Stimulated activated CD8-positive, alpha-beta memory T cell treated with anti-CD3 and anti-CD28 coated beads, Interleukin-2, amount 100 ng/mL, for 48 hours (primary cell): Measurements from ENCODE around the gene SELENOS.
A peak's percentile ranks its signal among the peaks of the same experiment; 100 is the strongest.

Source experiments
- DNase-seq, 2 donors: peaks; one replicate each; pipeline ENCODE4 v3.0.0-alpha.2; 2020; ENCODE audit warnings: low read depth in 2 of 2

Gene SELENOS, protein sequence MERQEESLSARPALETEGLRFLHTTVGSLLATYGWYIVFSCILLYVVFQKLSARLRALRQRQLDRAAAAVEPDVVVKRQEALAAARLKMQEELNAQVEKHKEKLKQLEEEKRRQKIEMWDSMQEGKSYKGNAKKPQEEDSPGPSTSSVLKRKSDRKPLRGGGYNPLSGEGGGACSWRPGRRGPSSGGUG

DNA sequence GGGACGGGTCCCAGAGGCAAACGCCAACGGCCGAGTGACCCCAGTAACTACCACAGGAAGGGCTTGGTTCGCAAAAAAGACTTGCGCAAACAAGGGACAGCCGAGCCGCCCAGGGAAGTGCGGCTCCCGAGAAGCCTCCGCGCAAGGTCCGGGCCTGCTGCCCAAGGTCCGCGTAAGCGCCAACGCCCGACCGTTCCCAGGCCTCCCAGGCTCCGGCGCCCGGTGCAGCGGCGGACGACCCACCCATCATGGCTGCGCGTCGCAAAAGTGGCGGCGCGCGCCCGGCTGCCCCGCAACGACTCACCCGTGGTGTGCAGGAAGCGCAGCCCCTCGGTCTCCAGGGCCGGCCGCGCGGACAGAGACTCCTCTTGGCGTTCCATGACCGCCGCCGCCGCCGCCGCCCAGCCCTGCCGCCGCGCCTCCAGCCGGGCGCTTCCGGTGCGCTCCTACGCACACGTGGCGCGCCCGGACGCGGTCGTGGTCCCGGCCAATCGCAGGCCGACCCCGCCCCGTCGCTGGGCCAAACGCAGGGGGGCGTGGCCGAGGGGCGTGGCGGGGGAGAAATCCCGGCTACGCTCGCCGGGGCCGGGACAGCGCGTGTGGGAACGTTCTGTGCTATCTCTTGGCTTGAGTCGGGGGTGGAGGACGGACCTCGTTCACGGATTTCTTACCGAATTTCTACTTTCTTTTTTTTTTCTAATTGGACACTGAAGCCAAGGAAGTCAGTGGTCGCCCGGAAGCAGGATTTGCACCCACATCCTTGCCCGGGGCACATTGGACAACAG is at the start of gene SELENOS:
TSS of gene SELENOS (minus strand) at position 448 of the 785 bp plus-strand sequence. CDS start at position 380, 68 bp downstream.
- DNase-seq, result peak; percentile 80 to 91

GRCh38 chr15:101326462-101327146 is 49.3 kb upstream of the SELENOS start:
- no peak for DNase-seq

DNA sequence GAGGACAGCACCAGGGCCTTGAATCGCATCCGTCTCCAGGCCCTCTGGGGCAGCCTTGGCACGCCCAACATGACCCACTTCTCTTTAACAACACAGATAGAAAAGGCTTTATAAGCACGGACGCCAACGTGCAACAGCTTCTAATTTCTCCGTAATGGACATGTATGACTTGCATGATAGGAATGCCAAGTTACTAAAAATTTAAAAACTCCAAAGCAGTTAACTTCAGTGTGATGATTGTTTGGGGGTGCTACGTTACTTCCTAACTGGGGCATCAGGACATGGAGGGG is 48.7 kb upstream of the SELENOS start:
- no peak for DNase-seq

GRCh38 chr15:101325263-101326025 is 48.2 kb upstream of the SELENOS start:
- DNase-seq, result no peak

DNA sequence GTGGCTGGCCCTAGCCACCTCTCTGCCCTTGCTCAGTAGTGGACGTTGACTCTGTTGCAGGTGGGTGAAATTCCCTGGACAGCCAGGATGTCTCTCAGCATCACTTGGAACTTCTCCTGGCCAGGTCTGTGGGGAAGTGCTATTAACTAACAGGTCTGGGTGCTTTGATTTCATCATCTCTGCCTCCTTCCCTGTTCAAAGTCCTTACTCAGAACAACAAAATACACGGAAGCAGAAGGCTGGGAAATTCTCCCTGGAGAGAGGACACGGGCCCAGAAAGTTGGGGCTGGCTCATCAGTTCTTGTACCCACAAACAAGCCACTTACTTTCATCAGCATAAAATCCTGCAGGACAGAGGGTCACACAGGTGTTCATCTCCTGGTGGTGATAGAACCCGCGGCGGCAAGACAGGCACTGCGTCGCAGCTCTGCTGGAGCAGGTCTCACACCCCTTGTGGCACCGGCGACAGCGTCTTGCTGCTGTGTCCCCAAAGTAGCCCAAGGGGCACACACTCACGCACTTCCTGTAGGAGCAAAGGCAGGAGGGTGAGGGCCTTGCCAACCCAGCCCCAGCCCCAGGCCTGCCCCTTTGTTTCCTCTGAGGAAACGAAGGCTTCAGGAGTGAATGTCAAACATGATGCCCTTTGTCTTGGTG is 47.4 kb upstream of the SELENOS start:
- DNase-seq, result no peak

GRCh38 chr15:101323793-101324523 is 46.7 kb upstream of the SELENOS start:
- DNase-seq, result no peak

- DNase-seq, result no peak
These were observed 45.7 kb upstream of the SELENOS start for GRCh38 chr15:101322854-101323477.

DNA sequence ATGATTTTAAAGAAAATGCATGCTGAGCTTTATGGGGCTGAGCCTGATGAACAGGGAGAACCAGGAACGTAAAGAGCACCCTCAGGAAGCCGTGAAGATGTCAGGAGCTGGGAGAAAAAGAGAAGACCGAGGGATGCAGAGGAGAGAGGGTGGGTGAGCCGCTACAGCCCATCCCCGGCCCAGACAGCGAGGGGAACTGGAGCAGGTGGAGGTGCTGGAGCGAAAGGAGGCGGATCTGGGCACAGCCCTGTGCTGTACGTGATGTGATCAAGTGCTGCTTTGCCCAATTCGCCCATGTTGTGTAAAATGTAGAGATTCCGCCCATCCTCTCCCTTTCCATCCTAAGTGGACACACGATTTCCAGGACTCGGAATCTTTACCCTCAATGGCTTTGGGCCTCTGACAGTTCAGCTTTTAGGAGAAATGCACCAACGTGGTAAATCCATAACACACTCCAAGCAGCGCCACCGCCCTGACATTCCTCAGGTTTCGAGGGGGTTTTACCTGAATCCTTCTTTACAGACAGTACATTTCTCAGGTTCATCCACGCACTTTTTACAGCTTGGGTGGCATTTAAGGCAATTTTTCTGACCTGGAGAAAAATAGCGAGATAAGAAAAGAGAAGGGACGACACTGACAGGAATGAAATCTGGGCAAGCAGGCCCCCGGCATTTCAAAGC is 44.9 kb upstream of the SELENOS start:
- no peak for DNase-seq

DNA sequence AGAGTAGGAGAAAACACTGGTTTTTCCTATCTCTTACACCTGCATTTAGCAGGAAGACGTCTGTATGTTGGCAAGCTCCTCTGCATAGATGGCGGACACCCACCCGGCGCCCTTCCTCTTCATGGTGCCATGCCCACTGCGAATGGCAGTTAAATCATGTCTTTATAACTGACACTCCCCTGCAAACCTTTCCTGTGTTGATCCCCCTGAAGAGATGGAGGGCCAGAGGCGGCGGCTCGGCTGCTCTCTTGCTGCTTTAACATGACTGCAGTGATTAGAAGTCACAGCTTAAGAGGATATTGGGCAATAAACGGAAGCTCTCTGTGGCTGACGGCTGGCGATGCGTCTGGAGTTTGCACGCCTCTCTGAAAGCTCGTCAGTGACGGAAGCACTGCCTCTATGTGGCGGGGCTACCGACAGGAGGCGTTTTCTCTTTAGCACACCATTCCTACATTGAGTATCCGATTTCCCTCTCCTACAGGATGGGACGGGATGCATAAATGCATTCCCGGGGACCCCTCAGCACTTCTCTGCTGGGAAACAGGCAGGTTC is 43.3 kb upstream of the SELENOS start:
- DNase-seq, result peak; percentile 34 to 49

DNA sequence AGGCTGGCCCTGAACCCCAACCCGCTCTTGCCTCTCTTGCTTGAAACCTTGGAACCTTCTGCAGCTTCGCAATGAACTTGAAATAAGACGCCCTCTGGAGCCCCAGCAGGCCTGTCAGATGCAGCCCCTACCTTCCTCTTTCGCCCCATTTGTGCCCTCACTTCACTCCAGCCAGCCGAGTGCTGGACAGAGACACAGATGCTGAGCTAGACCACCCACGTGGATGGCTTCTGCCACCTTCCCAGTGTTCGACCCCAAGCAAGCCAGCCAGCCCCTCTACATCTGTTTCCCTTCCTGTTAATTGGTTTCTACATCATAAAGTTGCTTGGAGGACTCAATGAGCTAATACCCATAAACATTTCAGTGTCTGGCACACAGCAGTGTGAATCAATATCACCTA is 41.6 kb upstream of the SELENOS start:
- no peak for DNase-seq

- no peak for DNase-seq
These were observed 41.0 kb upstream of the SELENOS start for GRCh38 chr15:101318147-101318819.

- DNase-seq, result no peak
These were observed 40.1 kb upstream of the SELENOS start for GRCh38 chr15:101317336-101317872.

DNA sequence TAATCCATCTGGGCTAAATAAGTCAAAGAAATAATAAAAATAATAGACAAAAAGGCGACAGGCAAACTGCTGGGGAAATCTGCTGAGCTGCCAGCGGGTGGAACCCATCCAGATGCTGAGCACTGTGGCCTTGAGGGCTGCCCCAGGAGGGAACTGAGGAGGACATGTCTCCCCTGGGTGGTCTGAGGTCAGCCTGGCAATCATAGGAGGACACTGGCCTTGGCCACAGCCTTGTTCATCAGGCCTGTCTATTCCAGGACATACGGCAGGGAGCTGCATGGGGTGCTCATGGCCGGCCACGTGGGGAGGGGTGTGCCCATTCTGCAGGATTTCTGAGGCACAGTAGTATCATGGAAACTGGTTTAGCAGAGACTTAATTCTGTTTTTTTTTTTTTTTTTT is 39.2 kb upstream of the SELENOS start:
- DNase-seq, result no peak

GRCh38 chr15:101315736-101316135 is 38.5 kb upstream of the SELENOS start:
- no peak for DNase-seq

GRCh38 chr15:101314336-101315125 is 37.2 kb upstream of the SELENOS start:
- DNase-seq, result no peak

- DNase-seq, result no peak
These were observed 35.9 kb upstream of the SELENOS start for GRCh38 chr15:101313041-101313761.

GRCh38 chr15:101310508-101310907 is 33.2 kb upstream of the SELENOS start:
- DNase-seq, result no peak

- DNase-seq, result no peak
These were observed 32.8 kb upstream of the SELENOS start for GRCh38 chr15:101310161-101310480.
